Breast epithelium (tissue), 3 donors: ENCODE data around the gene SLC25A14.
"Not testable (repeated sequence)": the region's sequence is repeated elsewhere in the genome, so short reads cannot be mapped to it uniquely, and the experiment has no call there.

Experiments used
- CTCF ChIP-seq, 3 donors: fragments of 450-650 bp; IDR thresholded peaks; one replicate each; pipeline ENCODE4 v1.5.1; 2016 to 2017; ENCODE audit warnings: antibody characterized with exemption in 3 of 3, mild to moderate bottlenecking in 3 of 3, moderate library complexity in 3 of 3
- POLR2A ChIP-seq: fragments of 450-650 bp; IDR thresholded peaks from one replicate; pipeline ENCODE4 v1.6.1; 2016; ENCODE audit warnings: antibody characterized with exemption, mild to moderate bottlenecking, moderate library complexity

DNA sequence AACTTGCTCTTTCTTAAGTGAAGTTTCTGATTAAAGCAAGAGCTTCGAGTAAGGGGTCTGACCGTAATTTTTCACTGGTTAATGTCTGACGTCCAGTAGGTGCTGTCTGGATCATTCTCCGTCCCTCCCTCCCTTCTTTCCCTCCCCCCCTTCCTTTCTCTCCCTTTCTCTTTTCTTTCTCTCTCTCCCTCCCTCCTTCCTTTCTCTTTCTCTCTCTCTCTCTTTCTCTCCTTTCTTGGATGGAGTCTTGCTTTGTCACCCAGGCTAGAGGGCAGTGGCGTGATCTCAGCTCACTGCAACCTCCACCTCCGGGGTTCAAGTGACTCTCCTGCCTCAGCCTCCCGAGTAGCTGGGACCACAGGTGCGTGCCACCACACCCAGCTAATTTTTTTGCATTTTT is 850 bp upstream of the SLC25A14 start:
- not testable (repeated sequence) for TF ChIP-seq CTCF (IDR thresholded peaks at IDR 0.05); POLR2A
